ENCODE results near the gene LRRN3.

LRRN3 gene

GRCh38 chr7:111105269-111105668, 14.3 kb downstream of the LRRN3 start:
- DNase-seq (ENCODE audit: low spot score): no peak

- DNase-seq (ENCODE audit: low spot score): no peak
Observed at GRCh38 chr7:111107579-111107978, 16.7 kb downstream of the LRRN3 start.

GRCh38 chr7:111108000-111108399, 17.1 kb downstream of the LRRN3 start:
- DNase-seq (ENCODE audit: low spot score): no peak

GRCh38 chr7:111108496-111108895, 17.6 kb downstream of the LRRN3 start:
- DNase-seq (ENCODE audit: low spot score): peak; percentile 15

- no peak for DNase-seq (ENCODE audit: low spot score)
Observed at GRCh38 chr7:111112439-111112838, 21.5 kb downstream of the LRRN3 start.

- peak; percentile 40 for DNase-seq (ENCODE audit: low spot score)
Observed at GRCh38 chr7:111113263-111114017, 22.5 kb downstream of the LRRN3 start.

GRCh38 chr7:111115966-111116365, 25.0 kb downstream of the LRRN3 start:
- no peak for DNase-seq (ENCODE audit: low spot score)

- DNase-seq (ENCODE audit: low spot score): peak; percentile 32
Observed at GRCh38 chr7:111126987-111127386, 36.1 kb downstream of the LRRN3 start.

- no peak for DNase-seq (ENCODE audit: low spot score)
Observed at GRCh38 chr7:111129435-111129834, 38.5 kb downstream of the LRRN3 start.

GRCh38 chr7:111132833-111133232, 41.9 kb downstream of the LRRN3 start:
- DNase-seq (ENCODE audit: low spot score): no peak

- no peak for DNase-seq (ENCODE audit: low spot score)
Observed at GRCh38 chr7:111137296-111138192, 46.6 kb downstream of the LRRN3 start.

- DNase-seq (ENCODE audit: low spot score): peak; percentile 14
Observed at GRCh38 chr7:111138193-111138569, 47.3 kb downstream of the LRRN3 start.

GRCh38 chr7:111138586-111138985, 47.7 kb downstream of the LRRN3 start:
- DNase-seq (ENCODE audit: low spot score): no peak

- no peak for DNase-seq (ENCODE audit: low spot score)
Observed at GRCh38 chr7:111140091-111140865, 49.4 kb downstream of the LRRN3 start.

- DNase-seq (ENCODE audit: low spot score): no peak
Observed at GRCh38 chr7:111145472-111145871, 54.5 kb downstream of the LRRN3 start.

GRCh38 chr7:111146136-111146535, 55.2 kb downstream of the LRRN3 start:
- no peak for DNase-seq (ENCODE audit: low spot score)

GRCh38 chr7:111147708-111148533, 57.0 kb downstream of the LRRN3 start:
- DNase-seq (ENCODE audit: low spot score): no peak

- DNase-seq (ENCODE audit: low spot score): no peak
Observed at GRCh38 chr7:111150709-111151108, 59.8 kb downstream of the LRRN3 start.

- DNase-seq (ENCODE audit: low spot score): peak; percentile 27
Observed at GRCh38 chr7:111159426-111159825, 68.5 kb downstream of the LRRN3 start.

GRCh38 chr7:111160297-111160696, 69.4 kb downstream of the LRRN3 start:
- no peak for DNase-seq (ENCODE audit: low spot score)

GRCh38 chr7:111162692-111163091, 71.8 kb downstream of the LRRN3 start:
- DNase-seq (ENCODE audit: low spot score): no peak

GRCh38 chr7:111164442-111164841, 73.5 kb downstream of the LRRN3 start:
- DNase-seq (ENCODE audit: low spot score): no peak
